ENCODE results near the gene ISCA1. TPM values are rescaled to one million over a fixed set of nuclear protein-coding genes. Genes with fewer than 3 reads are reported as not detected.

ISCA1 gene
- total and polyA plus RNA-seq, 10 of the 15 experiments (the other 5 are each of a cell fraction or from before 2014, with no cell fraction given) = 8.9 to 36.0 (median 24.2) TPM

DNA sequence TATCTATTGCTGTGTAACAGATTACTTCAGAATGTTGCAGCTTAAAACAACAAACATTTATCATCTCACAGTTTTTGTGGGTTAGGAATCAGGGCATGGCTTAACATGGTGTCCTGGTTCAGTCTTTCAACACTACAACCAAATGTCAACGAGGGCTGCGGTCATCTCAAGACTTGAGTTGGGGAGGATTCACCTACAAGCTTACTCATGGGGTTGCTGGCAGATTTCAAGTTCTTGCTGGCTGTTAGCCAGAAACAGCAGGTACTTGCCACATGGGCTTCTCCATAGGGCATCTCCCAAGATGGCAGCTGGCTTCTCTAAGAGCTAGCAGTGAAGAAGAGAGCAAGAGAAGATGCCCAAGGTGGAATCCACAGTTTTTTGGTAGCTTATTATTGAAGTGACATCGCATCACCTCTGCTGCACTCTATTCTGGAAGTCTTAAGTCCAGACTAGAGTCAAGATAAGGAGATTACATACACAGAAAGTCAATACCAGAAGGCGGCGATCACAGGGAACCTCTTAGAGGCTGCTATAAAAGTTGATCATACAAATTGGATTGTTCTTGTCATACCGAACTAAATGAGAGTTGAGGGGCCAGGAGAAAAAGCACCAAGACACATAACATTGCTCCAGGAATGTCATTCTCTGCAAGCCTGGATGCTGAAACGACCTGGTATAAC lies 65.1 kb downstream of the ISCA1 start (continued):
- TF ChIP-seq, protein P1, sequence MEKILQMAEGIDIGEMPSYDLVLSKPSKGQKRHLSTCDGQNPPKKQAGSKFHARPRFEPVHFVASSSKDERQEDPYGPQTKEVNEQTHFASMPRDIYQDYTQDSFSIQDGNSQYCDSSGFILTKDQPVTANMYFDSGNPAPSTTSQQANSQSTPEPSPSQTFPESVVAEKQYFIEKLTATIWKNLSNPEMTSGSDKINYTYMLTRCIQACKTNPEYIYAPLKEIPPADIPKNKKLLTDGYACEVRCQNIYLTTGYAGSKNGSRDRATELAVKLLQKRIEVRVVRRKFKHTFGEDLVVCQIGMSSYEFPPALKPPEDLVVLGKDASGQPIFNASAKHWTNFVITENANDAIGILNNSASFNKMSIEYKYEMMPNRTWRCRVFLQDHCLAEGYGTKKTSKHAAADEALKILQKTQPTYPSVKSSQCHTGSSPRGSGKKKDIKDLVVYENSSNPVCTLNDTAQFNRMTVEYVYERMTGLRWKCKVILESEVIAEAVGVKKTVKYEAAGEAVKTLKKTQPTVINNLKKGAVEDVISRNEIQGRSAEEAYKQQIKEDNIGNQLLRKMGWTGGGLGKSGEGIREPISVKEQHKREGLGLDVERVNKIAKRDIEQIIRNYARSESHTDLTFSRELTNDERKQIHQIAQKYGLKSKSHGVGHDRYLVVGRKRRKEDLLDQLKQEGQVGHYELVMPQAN (conservative IDR thresholded peaks at IDR 0.05) = no peak
- no peak for TF ChIP-seq SMC3 (IDR thresholded peaks at IDR 0.05; ENCODE audit: borderline replicate concordance, low read length)
- TF ChIP-seq, protein P2, sequence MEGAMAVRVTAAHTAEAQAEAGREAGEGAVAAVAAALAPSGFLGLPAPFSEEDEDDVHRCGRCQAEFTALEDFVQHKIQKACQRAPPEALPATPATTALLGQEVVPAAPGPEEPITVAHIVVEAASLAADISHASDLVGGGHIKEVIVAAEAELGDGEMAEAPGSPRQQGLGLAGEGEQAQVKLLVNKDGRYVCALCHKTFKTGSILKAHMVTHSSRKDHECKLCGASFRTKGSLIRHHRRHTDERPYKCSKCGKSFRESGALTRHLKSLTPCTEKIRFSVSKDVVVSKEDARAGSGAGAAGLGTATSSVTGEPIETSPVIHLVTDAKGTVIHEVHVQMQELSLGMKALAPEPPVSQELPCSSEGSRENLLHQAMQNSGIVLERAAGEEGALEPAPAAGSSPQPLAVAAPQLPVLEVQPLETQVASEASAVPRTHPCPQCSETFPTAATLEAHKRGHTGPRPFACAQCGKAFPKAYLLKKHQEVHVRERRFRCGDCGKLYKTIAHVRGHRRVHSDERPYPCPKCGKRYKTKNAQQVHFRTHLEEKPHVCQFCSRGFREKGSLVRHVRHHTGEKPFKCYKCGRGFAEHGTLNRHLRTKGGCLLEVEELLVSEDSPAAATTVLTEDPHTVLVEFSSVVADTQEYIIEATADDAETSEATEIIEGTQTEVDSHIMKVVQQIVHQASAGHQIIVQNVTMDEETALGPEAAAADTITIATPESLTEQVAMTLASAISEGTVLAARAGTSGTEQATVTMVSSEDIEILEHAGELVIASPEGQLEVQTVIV (IDR thresholded peaks at IDR 0.05; ENCODE audit: borderline replicate concordance, partially characterized antibody) = no peak

Small RNA genes lying within 50 kb of the gene (small RNA-seq; reads per million reads assigned to genes)
- gene AL137849.1 = not detected
- not detected for gene RN7SKP264

Other genes with a start within 250 kb of the ISCA1 start
- 17.3 and 19.6 TPM in 2 replicates for gene GOLM1, start 183.0 kb downstream of the ISCA1 start, total RNA-seq (2014; rRNA removed)
- gene GOLM1, start 183.0 kb downstream of the ISCA1 start, total RNA-seq (2014; rRNA removed; fragmentation: Illumina TruSeq; extraction: Trizol) = 18.7 and 18.9 TPM in 2 replicates
- gene GOLM1, start 183.0 kb downstream of the ISCA1 start, total RNA-seq (2021) = 18.7 and 19.0 TPM in 2 replicates
- 0.41 and 0.58 TPM in 2 replicates for gene GOLM1, start 183.0 kb downstream of the ISCA1 start, polyA plus RNA-seq (2011; rRNA removed)
- 24.0 and 25.8 TPM in 2 replicates for gene GOLM1, start 183.0 kb downstream of the ISCA1 start, polyA plus RNA-seq (2014; fragmentation: Illumina TruSeq; extraction: Trizol)
- gene GOLM1, start 183.0 kb downstream of the ISCA1 start, polyA plus RNA-seq (2014; fragmentation: Nextera tagmentation; extraction: Ambion mirVana) = 1 to 10 TPM; 5.7 to 7.8 TPM
- gene GOLM1, start 183.0 kb downstream of the ISCA1 start, polyA plus RNA-seq (2014; rRNA removed) = 18.0 and 18.6 TPM in 2 replicates
- 10 to 100 TPM; 24.5 to 25.9 TPM for gene GOLM1, start 183.0 kb downstream of the ISCA1 start, polyA plus RNA-seq (2016; fragmentation: Nextera tagmentation; extraction: Ambion mirVana)
- gene C9orf153, start 22.9 kb downstream of the ISCA1 start, total RNA-seq (2014; rRNA removed) = 0.06 TPM in 1 of 2 replicates, not detected in the other
- 0.18 and 0.22 TPM in 2 replicates for gene C9orf153, start 22.9 kb downstream of the ISCA1 start, total RNA-seq (2014; rRNA removed; fragmentation: Illumina TruSeq; extraction: Trizol)
- gene C9orf153, start 22.9 kb downstream of the ISCA1 start, total RNA-seq (2021) = 0.18 TPM in 1 of 2 replicates, not detected in the other
- gene C9orf153, start 22.9 kb downstream of the ISCA1 start, polyA plus RNA-seq (2011; rRNA removed) = 0.08 and 0.26 TPM in 2 replicates
- gene C9orf153, start 22.9 kb downstream of the ISCA1 start, polyA plus RNA-seq (2014; fragmentation: Illumina TruSeq; extraction: Trizol) = 0.03 and 0.33 TPM in 2 replicates
- under 1 TPM; 0.09 to 0.23 TPM for gene C9orf153, start 22.9 kb downstream of the ISCA1 start, polyA plus RNA-seq (2014; fragmentation: Nextera tagmentation; extraction: Ambion mirVana)
- gene C9orf153, start 22.9 kb downstream of the ISCA1 start, polyA plus RNA-seq (2014; rRNA removed) = not detected in 2 replicates
- 1 to 10 TPM in 1 of 2 experiments, under 1 TPM in 1; 0.43 to 1.2 TPM for gene C9orf153, start 22.9 kb downstream of the ISCA1 start, polyA plus RNA-seq (2016; fragmentation: Nextera tagmentation; extraction: Ambion mirVana)
- gene TUT7, start 71.9 kb upstream of the ISCA1 start, total RNA-seq (2014; rRNA removed) = 28.1 and 33.2 TPM in 2 replicates
- gene TUT7, start 71.9 kb upstream of the ISCA1 start, total RNA-seq (2014; rRNA removed; fragmentation: Illumina TruSeq; extraction: Trizol) = 49.8 and 50.4 TPM in 2 replicates
- 26.4 and 28.8 TPM in 2 replicates for gene TUT7, start 71.9 kb upstream of the ISCA1 start, total RNA-seq (2021)
- gene TUT7, start 71.9 kb upstream of the ISCA1 start, polyA plus RNA-seq (2011; rRNA removed) = 38.9 and 60.3 TPM in 2 replicates
- gene TUT7, start 71.9 kb upstream of the ISCA1 start, polyA plus RNA-seq (2014; fragmentation: Illumina TruSeq; extraction: Trizol) = 43.3 and 50.7 TPM in 2 replicates
- 10 to 100 TPM in 1 of 2 experiments, 1 to 10 TPM in 1; 10.0 to 10.3 TPM for gene TUT7, start 71.9 kb upstream of the ISCA1 start, polyA plus RNA-seq (2014; fragmentation: Nextera tagmentation; extraction: Ambion mirVana)
- gene TUT7, start 71.9 kb upstream of the ISCA1 start, polyA plus RNA-seq (2014; rRNA removed) = 16.1 and 22.4 TPM in 2 replicates
- 10 to 100 TPM; 31.9 to 32.8 TPM for gene TUT7, start 71.9 kb upstream of the ISCA1 start, polyA plus RNA-seq (2016; fragmentation: Nextera tagmentation; extraction: Ambion mirVana)

All from GM12878 (cell line).